ENCODE measurements around the gene EME2.

DNA sequence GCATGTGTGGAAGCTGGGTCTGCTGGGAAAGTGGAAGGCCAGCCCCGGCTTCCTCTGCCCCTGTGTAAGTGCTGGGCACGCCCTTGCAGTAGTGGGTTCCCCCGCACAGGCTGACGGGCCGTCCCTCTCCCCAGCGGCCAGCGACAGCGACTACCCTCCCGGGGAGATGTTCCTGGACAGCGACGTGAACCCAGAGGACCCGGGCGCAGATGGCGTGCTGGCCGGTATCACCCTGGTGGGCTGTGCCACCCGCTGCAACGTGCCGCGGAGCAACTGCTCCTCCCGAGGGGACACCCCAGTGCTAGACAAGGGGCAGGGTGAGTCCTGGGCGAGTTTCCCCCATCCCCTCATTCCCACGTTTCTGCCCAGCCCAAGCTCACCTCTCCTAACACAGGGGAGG, 6.8 kb upstream of the EME2 start:
- TF ChIP-seq, protein P1, sequence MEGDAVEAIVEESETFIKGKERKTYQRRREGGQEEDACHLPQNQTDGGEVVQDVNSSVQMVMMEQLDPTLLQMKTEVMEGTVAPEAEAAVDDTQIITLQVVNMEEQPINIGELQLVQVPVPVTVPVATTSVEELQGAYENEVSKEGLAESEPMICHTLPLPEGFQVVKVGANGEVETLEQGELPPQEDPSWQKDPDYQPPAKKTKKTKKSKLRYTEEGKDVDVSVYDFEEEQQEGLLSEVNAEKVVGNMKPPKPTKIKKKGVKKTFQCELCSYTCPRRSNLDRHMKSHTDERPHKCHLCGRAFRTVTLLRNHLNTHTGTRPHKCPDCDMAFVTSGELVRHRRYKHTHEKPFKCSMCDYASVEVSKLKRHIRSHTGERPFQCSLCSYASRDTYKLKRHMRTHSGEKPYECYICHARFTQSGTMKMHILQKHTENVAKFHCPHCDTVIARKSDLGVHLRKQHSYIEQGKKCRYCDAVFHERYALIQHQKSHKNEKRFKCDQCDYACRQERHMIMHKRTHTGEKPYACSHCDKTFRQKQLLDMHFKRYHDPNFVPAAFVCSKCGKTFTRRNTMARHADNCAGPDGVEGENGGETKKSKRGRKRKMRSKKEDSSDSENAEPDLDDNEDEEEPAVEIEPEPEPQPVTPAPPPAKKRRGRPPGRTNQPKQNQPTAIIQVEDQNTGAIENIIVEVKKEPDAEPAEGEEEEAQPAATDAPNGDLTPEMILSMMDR (IDR thresholded peaks at IDR 0.05; ENCODE audit: low read depth, low read length), result no peak
- no peak for TF ChIP-seq EZH2phosphoT487 (IDR thresholded peaks at IDR 0.05; ENCODE audit: low read depth)
